Measurements from ENCODE around the gene NUDT4. TPM values are rescaled to one million over a fixed set of nuclear protein-coding genes. Genes with fewer than 3 reads are reported as not detected.

Gene NUDT4
- polyA plus RNA-seq, 4 donors = 15.9 to 80.8 (median 22.4) TPM

GRCh38 chr12:93341409-93342049 is 36.2 kb upstream of the NUDT4 start:
- Histone ChIP-seq H3K4me3 (ENCODE audit: low read depth in 1 of 3, low read length in 3 of 3) (no peak overlapping the region), H3K27ac (ENCODE audit: low read depth in 1 of 3, low read length in 2 of 3) (no peak overlapping the region), H3K4me1 (ENCODE audit: control insufficient read depth in 3 of 3, insufficient read depth in 2 of 3, low read depth in 1 of 3, low read length in 2 of 3) (no peaks in the 10 kb centered on the region), H3K9me3 (ENCODE audit: control insufficient read depth in 2 of 2, insufficient read depth in 1 of 2, low read depth in 1 of 2, low read length in 1 of 2) (peaks cover 0 to 1% of the 10 kb centered on the region in 2 donors), H3K36me3 (ENCODE audit: control insufficient read depth in 3 of 3, insufficient read depth in 2 of 3, low read depth in 1 of 3, low read length in 3 of 3) (no peaks in the 10 kb centered on the region), H3K27me3 (ENCODE audit: control insufficient read depth in 3 of 3, insufficient read depth in 3 of 3, low read length in 3 of 3) (no peaks in the 10 kb centered on the region)
- FAIRE-seq = no peak
- no peak for DNase-seq
- WGBS, 3 donors = 71 to 88% (median 77%) methylated on average over 3 of the region's 3 CpGs

DNA sequence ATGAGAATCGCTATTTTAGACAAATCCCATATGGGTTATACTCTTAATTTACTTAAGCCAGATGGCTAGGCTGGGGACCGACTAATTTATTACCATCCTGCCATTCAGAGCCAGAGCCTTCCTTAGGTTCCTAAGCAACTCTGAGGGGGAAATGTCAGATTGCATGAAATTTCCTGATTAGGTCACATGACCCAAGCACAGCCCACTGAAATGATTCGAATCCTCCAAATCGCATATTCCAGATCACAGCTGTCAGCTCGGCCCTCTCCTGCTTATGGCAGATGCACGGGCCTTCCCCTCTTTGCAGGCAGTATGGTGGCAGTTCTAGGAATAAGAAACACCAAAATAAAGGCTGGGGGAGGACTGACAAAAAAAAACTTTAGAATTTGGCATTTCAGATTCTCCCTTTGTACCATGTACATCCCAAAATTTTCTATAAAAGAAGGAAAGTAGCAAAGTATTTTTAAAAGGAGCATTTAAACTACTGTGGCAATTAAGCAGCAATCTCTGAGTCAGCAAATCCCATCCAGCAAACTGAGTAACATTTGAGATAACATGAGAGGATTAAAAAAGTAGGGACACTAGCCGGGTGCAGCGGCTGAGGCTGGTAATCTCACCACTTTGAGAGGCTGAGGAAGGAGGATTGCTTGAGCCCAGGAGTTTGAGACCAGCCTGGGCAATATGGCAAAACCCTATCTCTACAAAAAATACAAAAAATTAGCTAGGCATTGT is 30.5 kb upstream of the NUDT4 start:
- Histone ChIP-seq H3K27me3 (ENCODE audit: control insufficient read depth in 3 of 3, insufficient read depth in 3 of 3, low read length in 3 of 3) (no peaks in the 10 kb centered on the region), H3K27ac (ENCODE audit: low read depth in 1 of 3, low read length in 2 of 3) (no peak overlapping the region), H3K36me3 (ENCODE audit: control insufficient read depth in 3 of 3, insufficient read depth in 2 of 3, low read depth in 1 of 3, low read length in 3 of 3) (no peaks in the 10 kb centered on the region), H3K4me1 (ENCODE audit: control insufficient read depth in 3 of 3, insufficient read depth in 2 of 3, low read depth in 1 of 3, low read length in 2 of 3) (no peaks in the 10 kb centered on the region), H3K9me3 (ENCODE audit: control insufficient read depth in 2 of 2, insufficient read depth in 1 of 2, low read depth in 1 of 2, low read length in 1 of 2) (no peaks in the 10 kb centered on the region), H3K4me3 (ENCODE audit: low read depth in 1 of 3, low read length in 3 of 3) (no peak overlapping the region)
- WGBS, 3 donors = 69 to 87% (median 81%) methylated on average over 8 of the region's 8 CpGs
- DNase-seq = peak; percentile 5 to 8
- no peak for FAIRE-seq

- Histone ChIP-seq H3K27ac (ENCODE audit: low read depth in 1 of 3, low read length in 2 of 3) (no peak overlapping the region), H3K36me3 (ENCODE audit: control insufficient read depth in 3 of 3, insufficient read depth in 2 of 3, low read depth in 1 of 3, low read length in 3 of 3) (no peaks in the 10 kb centered on the region), H3K4me1 (ENCODE audit: control insufficient read depth in 3 of 3, insufficient read depth in 2 of 3, low read depth in 1 of 3, low read length in 2 of 3) (no peaks in the 10 kb centered on the region), H3K4me3 (ENCODE audit: low read depth in 1 of 3, low read length in 3 of 3) (no peak overlapping the region), H3K27me3 (ENCODE audit: control insufficient read depth in 3 of 3, insufficient read depth in 3 of 3, low read length in 3 of 3) (no peaks in the 10 kb centered on the region), H3K9me3 (ENCODE audit: control insufficient read depth in 2 of 2, insufficient read depth in 1 of 2, low read depth in 1 of 2, low read length in 1 of 2) (no peaks in the 10 kb centered on the region)
- 87 to 96% (median 95%) methylated on average over 10 of the region's 10 CpGs for WGBS, 3 donors
- FAIRE-seq (no peak), DNase-seq (no peak)
These were observed 28.9 kb upstream of the NUDT4 start for GRCh38 chr12:93348575-93349435.

- Histone ChIP-seq H3K27ac (ENCODE audit: low read depth in 1 of 3, low read length in 2 of 3) (no peak overlapping the region), H3K36me3 (ENCODE audit: control insufficient read depth in 3 of 3, insufficient read depth in 2 of 3, low read depth in 1 of 3, low read length in 3 of 3) (no peaks in the 10 kb centered on the region), H3K9me3 (ENCODE audit: control insufficient read depth in 2 of 2, insufficient read depth in 1 of 2, low read depth in 1 of 2, low read length in 1 of 2) (no peaks in the 10 kb centered on the region), H3K4me3 (ENCODE audit: low read depth in 1 of 3, low read length in 3 of 3) (no peak overlapping the region), H3K4me1 (ENCODE audit: control insufficient read depth in 3 of 3, insufficient read depth in 2 of 3, low read depth in 1 of 3, low read length in 2 of 3) (no peaks in the 10 kb centered on the region), H3K27me3 (ENCODE audit: control insufficient read depth in 3 of 3, insufficient read depth in 3 of 3, low read length in 3 of 3) (no peaks in the 10 kb centered on the region)
- WGBS, 3 donors = 96 to 100% (median 100%) methylated on average over 1 of the region's 1 CpG
- FAIRE-seq = no peak
- no peak for DNase-seq
These were observed 26.0 kb upstream of the NUDT4 start for GRCh38 chr12:93351726-93352125.

- Histone ChIP-seq H3K36me3 (ENCODE audit: control insufficient read depth in 3 of 3, insufficient read depth in 2 of 3, low read depth in 1 of 3, low read length in 3 of 3) (no peaks in the 10 kb centered on the region), H3K4me1 (ENCODE audit: control insufficient read depth in 3 of 3, insufficient read depth in 2 of 3, low read depth in 1 of 3, low read length in 2 of 3) (no peaks in the 10 kb centered on the region), H3K4me3 (ENCODE audit: low read depth in 1 of 3, low read length in 3 of 3) (no peak overlapping the region), H3K27me3 (ENCODE audit: control insufficient read depth in 3 of 3, insufficient read depth in 3 of 3, low read length in 3 of 3) (no peaks in the 10 kb centered on the region), H3K9me3 (ENCODE audit: control insufficient read depth in 2 of 2, insufficient read depth in 1 of 2, low read depth in 1 of 2, low read length in 1 of 2) (no peaks in the 10 kb centered on the region), H3K27ac (ENCODE audit: low read depth in 1 of 3, low read length in 2 of 3) (no peak overlapping the region)
- FAIRE-seq (no peak), DNase-seq (no peak)
- WGBS, 3 donors = 72 to 76% (median 75%) methylated on average over 8 of the region's 8 CpGs
These were observed 25.4 kb upstream of the NUDT4 start for GRCh38 chr12:93352321-93352720.

GRCh38 chr12:93356214-93356613 is 21.5 kb upstream of the NUDT4 start:
- no peak overlapping the region for H3K27ac ChIP-seq (ENCODE audit: low read depth in 1 of 3, low read length in 2 of 3)
- H3K36me3 ChIP-seq (ENCODE audit: control insufficient read depth in 3 of 3, insufficient read depth in 2 of 3, low read depth in 1 of 3, low read length in 3 of 3) = no peaks in the 10 kb centered on the region
- no peaks in the 10 kb centered on the region for H3K4me1 ChIP-seq (ENCODE audit: control insufficient read depth in 3 of 3, insufficient read depth in 2 of 3, low read depth in 1 of 3, low read length in 2 of 3)
- H3K4me3 ChIP-seq (ENCODE audit: low read depth in 1 of 3, low read length in 3 of 3) = no peak overlapping the region
- FAIRE-seq (no peak), DNase-seq (no peak)
- no peaks in the 10 kb centered on the region for H3K27me3 ChIP-seq (ENCODE audit: control insufficient read depth in 3 of 3, insufficient read depth in 3 of 3, low read length in 3 of 3)
- no peaks in the 10 kb centered on the region for H3K9me3 ChIP-seq (ENCODE audit: control insufficient read depth in 2 of 2, insufficient read depth in 1 of 2, low read depth in 1 of 2, low read length in 1 of 2)
- 91 to 96% (median 92%) methylated on average over 8 of the region's 8 CpGs for WGBS, 3 donors

DNA sequence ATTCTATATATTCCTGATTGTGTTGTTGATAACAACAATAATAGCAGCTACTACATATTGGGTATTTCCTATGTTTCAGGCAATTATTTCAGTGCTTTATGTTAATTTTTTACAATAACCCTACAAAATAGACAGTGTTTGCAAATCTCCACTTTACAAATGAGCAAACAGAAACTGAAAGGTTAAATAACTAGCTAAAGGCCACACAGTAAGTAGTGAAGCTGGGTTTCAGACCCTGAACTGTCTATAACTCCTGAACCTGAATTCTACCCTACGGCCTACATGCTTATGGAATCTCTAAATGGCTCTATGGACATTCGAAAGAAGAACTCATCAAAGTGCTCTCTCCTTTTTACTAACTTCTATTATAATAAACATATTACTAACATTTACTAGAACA is 19.7 kb upstream of the NUDT4 start:
- no peak for DNase-seq
- Histone ChIP-seq H3K9me3 (ENCODE audit: control insufficient read depth in 2 of 2, insufficient read depth in 1 of 2, low read depth in 1 of 2, low read length in 1 of 2) (no peaks in the 10 kb centered on the region), H3K36me3 (ENCODE audit: control insufficient read depth in 3 of 3, insufficient read depth in 2 of 3, low read depth in 1 of 3, low read length in 3 of 3) (no peaks in the 10 kb centered on the region), H3K4me1 (ENCODE audit: control insufficient read depth in 3 of 3, insufficient read depth in 2 of 3, low read depth in 1 of 3, low read length in 2 of 3) (no peaks in the 10 kb centered on the region), H3K4me3 (ENCODE audit: low read depth in 1 of 3, low read length in 3 of 3) (no peak overlapping the region), H3K27me3 (ENCODE audit: control insufficient read depth in 3 of 3, insufficient read depth in 3 of 3, low read length in 3 of 3) (no peaks in the 10 kb centered on the region), H3K27ac (ENCODE audit: low read depth in 1 of 3, low read length in 2 of 3) (no peak overlapping the region)
- WGBS, 3 donors = 93 to 97% (median 97%) methylated on average over 2 of the region's 2 CpGs
- FAIRE-seq = no peak

DNA sequence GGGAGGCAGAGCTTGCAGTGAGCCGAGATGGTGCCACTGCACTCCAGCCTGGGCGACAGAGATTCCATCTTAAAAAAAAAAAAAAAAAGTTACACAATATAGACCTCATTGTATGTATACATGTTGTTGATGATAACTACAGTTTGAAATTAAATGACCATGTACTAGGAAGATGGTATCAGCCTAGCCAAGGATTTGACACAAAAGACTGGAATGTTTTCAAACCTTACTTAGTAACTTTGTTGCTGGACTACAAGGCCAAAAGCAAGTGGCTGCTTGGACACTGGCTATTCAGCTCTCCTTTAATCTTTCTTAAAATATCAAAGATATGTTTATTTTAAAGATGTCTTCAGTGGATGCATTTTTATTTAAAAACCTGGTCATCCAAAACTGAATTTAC is 18.9 kb upstream of the NUDT4 start:
- no peaks in the 10 kb centered on the region for H3K4me1 ChIP-seq (ENCODE audit: control insufficient read depth in 3 of 3, insufficient read depth in 2 of 3, low read depth in 1 of 3, low read length in 2 of 3)
- 92 to 100% (median 100%) methylated on average over 2 of the region's 2 CpGs for WGBS, 3 donors
- no peaks in the 10 kb centered on the region for H3K27me3 ChIP-seq (ENCODE audit: control insufficient read depth in 3 of 3, insufficient read depth in 3 of 3, low read length in 3 of 3)
- no peaks in the 10 kb centered on the region for H3K36me3 ChIP-seq (ENCODE audit: control insufficient read depth in 3 of 3, insufficient read depth in 2 of 3, low read depth in 1 of 3, low read length in 3 of 3)
- DNase-seq = no peak
- H3K27ac ChIP-seq (ENCODE audit: low read depth in 1 of 3, low read length in 2 of 3) = no peak overlapping the region
- no peak overlapping the region for H3K4me3 ChIP-seq (ENCODE audit: low read depth in 1 of 3, low read length in 3 of 3)
- H3K9me3 ChIP-seq (ENCODE audit: control insufficient read depth in 2 of 2, insufficient read depth in 1 of 2, low read depth in 1 of 2, low read length in 1 of 2) = no peaks in the 10 kb centered on the region
- FAIRE-seq = no peak

All from small intestine (tissue), 7 donors.